ENCODE measurements around the gene SLAMF9.

DNA sequence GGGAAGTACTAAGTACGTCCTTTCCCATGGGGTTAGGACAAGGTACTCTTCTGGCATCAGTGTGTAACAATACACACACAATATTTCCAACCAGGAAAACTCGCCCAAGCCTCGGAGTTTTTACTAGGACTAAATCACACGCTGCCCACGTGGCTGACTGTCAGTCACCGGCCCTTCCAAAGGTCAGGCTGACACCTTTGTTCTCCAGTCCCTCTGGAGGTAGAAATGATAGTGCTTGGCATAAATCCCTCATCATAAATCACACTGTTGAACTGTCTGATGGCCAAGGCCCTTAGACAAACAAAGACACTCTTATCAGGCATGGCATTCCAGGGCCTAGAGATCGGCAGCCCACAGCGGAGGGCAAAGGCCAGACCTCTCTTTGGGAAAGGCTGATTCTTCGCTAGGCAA, 16.9 kb upstream of the SLAMF9 start:
- TF ChIP-seq POLR2A (IDR thresholded peaks at IDR 0.05), result no peak
- TF ChIP-seq, protein P1, sequence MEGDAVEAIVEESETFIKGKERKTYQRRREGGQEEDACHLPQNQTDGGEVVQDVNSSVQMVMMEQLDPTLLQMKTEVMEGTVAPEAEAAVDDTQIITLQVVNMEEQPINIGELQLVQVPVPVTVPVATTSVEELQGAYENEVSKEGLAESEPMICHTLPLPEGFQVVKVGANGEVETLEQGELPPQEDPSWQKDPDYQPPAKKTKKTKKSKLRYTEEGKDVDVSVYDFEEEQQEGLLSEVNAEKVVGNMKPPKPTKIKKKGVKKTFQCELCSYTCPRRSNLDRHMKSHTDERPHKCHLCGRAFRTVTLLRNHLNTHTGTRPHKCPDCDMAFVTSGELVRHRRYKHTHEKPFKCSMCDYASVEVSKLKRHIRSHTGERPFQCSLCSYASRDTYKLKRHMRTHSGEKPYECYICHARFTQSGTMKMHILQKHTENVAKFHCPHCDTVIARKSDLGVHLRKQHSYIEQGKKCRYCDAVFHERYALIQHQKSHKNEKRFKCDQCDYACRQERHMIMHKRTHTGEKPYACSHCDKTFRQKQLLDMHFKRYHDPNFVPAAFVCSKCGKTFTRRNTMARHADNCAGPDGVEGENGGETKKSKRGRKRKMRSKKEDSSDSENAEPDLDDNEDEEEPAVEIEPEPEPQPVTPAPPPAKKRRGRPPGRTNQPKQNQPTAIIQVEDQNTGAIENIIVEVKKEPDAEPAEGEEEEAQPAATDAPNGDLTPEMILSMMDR (IDR thresholded peaks at IDR 0.05), result no peak
